Fibroblast of lung (primary cell): ENCODE measurements around the gene CHD9. TPM values are rescaled to one million over a fixed set of nuclear protein-coding genes. Genes with fewer than 3 reads are reported as not detected.

Experiments used
- DNase-seq, 2 donors: peaks; one replicate each; pipeline versions ENCODE4 v3.0.0 to v3.0.0-alpha.2; 2010; ENCODE audit warnings: low read depth in 2 of 2
- H2AFZ ChIP-seq: 2 replicates; pipeline ENCODE4 v1.5.1; 2012; ENCODE audit warnings: low read length, control low read depth, inconsistent platforms
- H3K27ac ChIP-seq: 2 replicates; pipeline ENCODE4 v1.5.1; 2011; ENCODE audit warnings: low read length, control low read depth; ENCODE audit not compliant: insufficient read depth
- H3K27me3 ChIP-seq: 2 replicates; pipeline ENCODE4 v1.5.1; 2011; ENCODE audit warnings: mild to moderate bottlenecking, low read length; ENCODE audit not compliant: control insufficient read depth, insufficient read depth
- H3K36me3 ChIP-seq: 2 replicates; pipeline ENCODE4 v1.5.1; 2011; ENCODE audit warnings: low read length; ENCODE audit not compliant: control insufficient read depth, insufficient read depth
- H3K4me1 ChIP-seq: 2 replicates; pipeline ENCODE4 v1.5.1; 2011; ENCODE audit warnings: low read length; ENCODE audit not compliant: control insufficient read depth, insufficient read depth; ENCODE audit errors: extremely low read depth
- H3K4me2 ChIP-seq: 2 replicates; pipeline ENCODE4 v1.5.1; 2011; ENCODE audit warnings: low read length, control low read depth; ENCODE audit not compliant: insufficient read depth; ENCODE audit errors: extremely low read depth
- H3K4me3 ChIP-seq, 4 experiments: fragments of 200-600 bp in 1 of 4; sonication (generic) in 1 of 4; replicated peaks in 1 of 4; 2 replicates each; pipeline ENCODE4 v1.5.1; 2011 to 2016; ENCODE audit warnings: low read length in 4 of 4, low read depth in 3 of 4, mild to moderate bottlenecking in 3 of 4, control low read depth in 2 of 4, inconsistent platforms in 1 of 4, mixed read lengths in 1 of 4; ENCODE audit not compliant: insufficient read depth in 1 of 4; ENCODE audit errors: control extremely low read depth in 1 of 4
- H3K79me2 ChIP-seq: 2 replicates; pipeline ENCODE4 v1.5.1; 2012; ENCODE audit warnings: mild to moderate bottlenecking, low read length, inconsistent platforms; ENCODE audit not compliant: control insufficient read depth, insufficient read depth
- H3K9ac ChIP-seq: 2 replicates; pipeline ENCODE4 v1.5.1; 2011; ENCODE audit warnings: mild to moderate bottlenecking, low read length, control low read depth; ENCODE audit not compliant: insufficient read depth
- H3K9me3 ChIP-seq: 2 replicates; pipeline ENCODE4 v1.5.1; 2012; ENCODE audit warnings: low read depth, low read length; ENCODE audit not compliant: control insufficient read depth, insufficient read depth
- H4K20me1 ChIP-seq: 2 replicates; pipeline ENCODE4 v1.5.1; 2011; ENCODE audit warnings: low read length; ENCODE audit not compliant: control insufficient read depth, insufficient read depth; ENCODE audit errors: extremely low read depth
- EZH2 ChIP-seq: IDR thresholded peaks from 2 replicates; pipeline ENCODE4 v1.5.1; 2012; ENCODE audit warnings: low read length, control low read depth, mild to moderate bottlenecking; ENCODE audit errors: missing control alignments
- polyA plus RNA-seq, 2 donors: library from polyadenylated mRNA; depleted of rRNA in 1 of 2; stranded (reverse) in 1 of 2; unstranded in 1 of 2; fragments of >200 nt; gene quantifications; 2 replicates each; pipeline ENCODE4 v1.2.1, GENCODE V29; 2011 to 2012; ENCODE audit warnings: missing spikeins in 1 of 2
- total RNA-seq: library from RNA; depleted of rRNA; stranded (reverse); fragments of >200 nt; gene quantifications from 2 replicates; pipeline ENCODE4 v1.2.1, GENCODE V29; 2014
- TF ChIP-seq, protein P1 (sequence below), 2 donors: IDR thresholded peaks in 1 of 2; conservative IDR thresholded peaks in 1 of 2; 1 replicate in 1 of 2; 2 replicates in 1 of 2; pipeline ENCODE4 v1.5.1; 2011 to 2012; ENCODE audit warnings: low read length in 2 of 2, control low read depth in 1 of 2, inconsistent platforms in 1 of 2, low read depth in 1 of 2, mild to moderate bottlenecking in 1 of 2

The CHD9 gene
- total and polyA plus RNA-seq, 2 donors (not counting 1 experiment from before 2014, with no cell fraction given), result 32.9 to 60.9 TPM

DNA sequence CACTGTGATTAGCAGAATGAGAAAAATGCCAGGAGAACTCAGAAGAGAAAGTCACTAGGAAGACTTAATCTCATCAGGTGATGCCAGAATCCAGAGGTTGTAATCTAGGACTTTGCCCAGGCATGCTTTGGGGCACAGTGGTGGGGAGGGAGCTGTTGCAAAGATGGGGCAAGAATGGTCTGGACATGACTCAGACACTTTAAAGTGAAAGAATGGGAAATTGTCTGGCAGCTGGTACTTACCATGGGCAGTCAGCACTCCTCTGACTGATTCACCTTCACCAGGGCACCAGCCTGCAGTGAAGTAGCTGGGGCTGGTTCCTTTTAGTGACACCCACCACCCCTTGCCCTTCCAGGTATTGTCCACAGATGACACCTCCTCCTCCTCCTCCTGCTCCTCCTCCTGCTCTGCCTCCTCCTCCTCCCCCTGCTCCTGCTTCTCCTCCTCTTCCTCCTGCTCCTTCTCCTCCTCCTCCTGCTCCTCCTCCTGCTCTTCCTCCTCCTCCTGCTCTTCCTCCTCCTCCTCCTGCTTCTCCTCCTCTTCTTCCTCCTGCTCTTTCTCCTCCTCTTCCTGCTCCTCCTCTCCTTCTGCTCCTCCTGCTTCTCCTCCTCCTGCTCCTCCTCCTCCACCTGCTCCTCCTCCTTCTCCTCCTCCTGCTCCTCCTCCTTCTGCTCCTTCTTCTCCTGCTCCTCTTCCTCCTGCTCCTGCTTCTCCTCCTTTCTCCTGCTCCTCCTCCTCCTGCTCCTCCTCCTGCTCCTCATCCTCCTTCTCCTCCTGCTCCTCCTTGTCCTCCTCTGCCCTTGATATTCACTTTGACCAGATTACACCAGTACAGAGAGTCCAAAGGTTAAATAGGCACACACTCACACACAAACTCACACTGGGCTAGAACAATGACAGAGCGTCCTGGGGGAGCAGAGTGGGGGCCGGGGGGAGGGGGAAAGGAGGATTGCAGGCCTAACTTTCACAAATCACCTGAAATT lies 2.0 kb upstream of the CHD9 start, which contains the start of gene CHD9NB:
CHD9NB (minus strand) TSS at position 379 of the 983 bp plus-strand sequence. CDS start 8,739 bp downstream, outside the sequence.
- Histone ChIP-seq H3K79me2 (peaks cover 5% of the 10 kb centered on the region), H3K9ac (no peak within 1 kb of the TSS), H3K4me1 (peaks cover 2% of the 10 kb centered on the region), H4K20me1 (no peaks in the 10 kb centered on the region), H2AFZ (peak within 1 kb of the TSS; percentile 67), H3K27me3 (no peaks in the 10 kb centered on the region), H3K9me3 (no peaks in the 10 kb centered on the region), H3K36me3 (no peaks in the 10 kb centered on the region), H3K4me2 (peak within 1 kb of the TSS; percentile 66), H3K27ac (peak within 1 kb of the TSS; percentile 46), H3K4me3 (peak within 1 kb of the TSS; percentile 37 to 57 (median 47))
- DNase-seq, result peak; percentile 88 to 92
- TF ChIP-seq EZH2, result no peak
- TF ChIP-seq, protein P1, sequence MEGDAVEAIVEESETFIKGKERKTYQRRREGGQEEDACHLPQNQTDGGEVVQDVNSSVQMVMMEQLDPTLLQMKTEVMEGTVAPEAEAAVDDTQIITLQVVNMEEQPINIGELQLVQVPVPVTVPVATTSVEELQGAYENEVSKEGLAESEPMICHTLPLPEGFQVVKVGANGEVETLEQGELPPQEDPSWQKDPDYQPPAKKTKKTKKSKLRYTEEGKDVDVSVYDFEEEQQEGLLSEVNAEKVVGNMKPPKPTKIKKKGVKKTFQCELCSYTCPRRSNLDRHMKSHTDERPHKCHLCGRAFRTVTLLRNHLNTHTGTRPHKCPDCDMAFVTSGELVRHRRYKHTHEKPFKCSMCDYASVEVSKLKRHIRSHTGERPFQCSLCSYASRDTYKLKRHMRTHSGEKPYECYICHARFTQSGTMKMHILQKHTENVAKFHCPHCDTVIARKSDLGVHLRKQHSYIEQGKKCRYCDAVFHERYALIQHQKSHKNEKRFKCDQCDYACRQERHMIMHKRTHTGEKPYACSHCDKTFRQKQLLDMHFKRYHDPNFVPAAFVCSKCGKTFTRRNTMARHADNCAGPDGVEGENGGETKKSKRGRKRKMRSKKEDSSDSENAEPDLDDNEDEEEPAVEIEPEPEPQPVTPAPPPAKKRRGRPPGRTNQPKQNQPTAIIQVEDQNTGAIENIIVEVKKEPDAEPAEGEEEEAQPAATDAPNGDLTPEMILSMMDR (conservative IDR thresholded peaks at IDR 0.05 in 1 of 2, IDR thresholded peaks at IDR 0.05 in 1 of 2; ENCODE audit: low read depth in 1 of 2, low read length in 2 of 2), result no peak

- H3K4me1 ChIP-seq, result peaks cover 2% of the 10 kb centered on the region
- H3K4me2 ChIP-seq, result peak overlapping the region; percentile 79
- peak; percentile 25 to 44 for DNase-seq
- peaks cover 14% of the 10 kb centered on the region for H3K79me2 ChIP-seq
- no peaks in the 10 kb centered on the region for H3K36me3 ChIP-seq
- H2AFZ ChIP-seq, result peak overlapping the region; percentile 13
- H3K9me3 ChIP-seq, result no peaks in the 10 kb centered on the region
- peak overlapping the region in 3 of 4 experiments; percentile 32 to 87 (median 81) for H3K4me3 ChIP-seq
- H4K20me1 ChIP-seq, result no peaks in the 10 kb centered on the region
- H3K27me3 ChIP-seq, result no peaks in the 10 kb centered on the region
- TF ChIP-seq, protein P1 (conservative IDR thresholded peaks at IDR 0.05 in 1 of 2, IDR thresholded peaks at IDR 0.05 in 1 of 2; ENCODE audit: low read depth in 1 of 2, low read length in 2 of 2), result no peak
- no peak for TF ChIP-seq EZH2
- H3K27ac ChIP-seq, result peak overlapping the region; percentile 69
- H3K9ac ChIP-seq, result peak overlapping the region; percentile 79
Measured at GRCh38 chr16:53053967-53054669, 673 bp upstream of the CHD9 start.
